Sigmoid colon (tissue), 7 donors: ENCODE data around the gene SNRPB. TPM values are rescaled to one million over a fixed set of nuclear protein-coding genes. Genes with fewer than 3 reads are reported as not detected.

ENCODE experiments used
- DNase-seq: peaks from one replicate; pipeline ENCODE4 v3.0.0-alpha.2; 2019
- H3K27ac ChIP-seq, 4 donors: fragments of 200-600 bp; sonication (generic); one replicate each; pipeline ENCODE4 v1.5.1; 2016 to 2019; ENCODE audit warnings: mild to moderate bottlenecking in 1 of 4
- H3K27me3 ChIP-seq, 3 donors: fragments of 200-600 bp; sonication (generic); one replicate each; pipeline ENCODE4 v1.5.1; 2019; ENCODE audit warnings: mild to moderate bottlenecking in 1 of 3
- H3K36me3 ChIP-seq, 4 donors: fragments of 200-600 bp; sonication (generic); one replicate each; pipeline ENCODE4 v1.5.1; 2016 to 2019
- H3K4me1 ChIP-seq, 4 donors: fragments of 200-600 bp; sonication (generic); one replicate each; pipeline ENCODE4 v1.5.1; 2017 to 2019
- H3K4me3 ChIP-seq, 4 donors: fragments of 200-600 bp; sonication (generic); one replicate each; pipeline ENCODE4 v1.5.1; 2017 to 2019; ENCODE audit warnings: mild to moderate bottlenecking in 2 of 4, moderate library complexity in 1 of 4
- H3K9me3 ChIP-seq, 4 donors: fragments of 200-600 bp in 3 of 4; sonication (generic) in 3 of 4; one replicate each; pipeline versions ENCODE4 v1.5.1 to v1.6.1; 2013 to 2019
- CTCF ChIP-seq, 4 experiments: fragments of 450-650 bp in 3 of 4; fragments of 200-600 bp in 1 of 4; IDR thresholded peaks; one replicate each; pipeline ENCODE4 v1.5.1; 2016 to 2019; ENCODE audit warnings: antibody characterized with exemption in 4 of 4, mild to moderate bottlenecking in 3 of 4, moderate library complexity in 2 of 4
- EP300 ChIP-seq, 4 donors: sonication (generic); formaldehyde crosslinking; IDR thresholded peaks; one replicate each; pipeline ENCODE4 v1.6.1; 2017; ENCODE audit warnings: antibody characterized with exemption in 4 of 4
- POLR2A ChIP-seq, 2 donors: fragments of 450-650 bp; IDR thresholded peaks; one replicate each; pipeline ENCODE4 v1.6.1; 2016; ENCODE audit warnings: antibody characterized with exemption in 2 of 2, mild to moderate bottlenecking in 2 of 2, moderate library complexity in 2 of 2
- POLR2AphosphoS5 ChIP-seq, 4 donors: sonication (generic); formaldehyde crosslinking; IDR thresholded peaks; one replicate each; pipeline ENCODE4 v1.6.1; 2017; ENCODE audit warnings: antibody characterized with exemption in 4 of 4
- WGBS, 2 donors: extraction: QIAGEN DNeasy Blood & Tissue Kit; methylation state at CpG; one replicate each; pipeline ENCODE4 v1.1.7; 2013; 5-methylcytosine and 5-hydroxymethylcytosine counted together
- intact Hi-C: fragments of 100-400 bp; cut with DNase I; formaldehyde crosslinking; loops from one replicate; pipeline ENCODE4 v1.15.1; 2023
- polyA plus RNA-seq, 3 donors: library from polyadenylated mRNA; stranded (reverse); fragments of 200-250 nt; gene quantifications; one replicate each; pipeline ENCODE4 v1.2.3, GENCODE V29; 2013
- total RNA-seq, 4 donors: library from RNA; depleted of rRNA; stranded (reverse); fragments of >200 nt; gene quantifications; one replicate each; pipeline ENCODE4 v1.1.0, GENCODE V29; 2016
- donor health status: healthy with polysubstance abuse.
- donor health status: Bipolar disorder and iron deficiency.
- donor health status: healthy.

SNRPB gene
- total and polyA plus RNA-seq, 7 donors: 80.0 to 275 (median 156) TPM

- H3K4me1 ChIP-seq: peaks cover 0 to 32% (median 27%) of the 10 kb centered on the region in 4 donors
- intact Hi-C loops: loop anchor here (2.0 to 5.0 kb wide), 5 partner anchors 37 to 1003 kb away; partner anchors contain the start of genes NOP56, NSFL1C and STK35
These were observed 582 bp downstream of the SNRPB start for GRCh38 chr20:2469991-2470422.

GRCh38 chr20:2468581-2469407 lies 1.8 kb downstream of the SNRPB start:
- Histone ChIP-seq H3K9me3 (no peaks in the 10 kb centered on the region), H3K27me3 (no peaks in the 10 kb centered on the region), H3K27ac (peak overlapping the region in 2 of 4 donors; percentile 29 to 95), H3K4me1 (peaks cover 0 to 32% (median 27%) of the 10 kb centered on the region in 4 donors), H3K4me3 (peak overlapping the region in 3 of 4 donors; percentile 45 to 79 (median 69)), H3K36me3 (peaks cover 20 to 46% (median 35%) of the 10 kb centered on the region in 4 donors)
- WGBS, 2 donors: 68 to 81% methylated on average over 11 of the region's 11 CpGs
- intact Hi-C loops: no loop called here
- no peak for TF ChIP-seq CTCF (IDR thresholded peaks at IDR 0.05)
- TF ChIP-seq EP300 (IDR thresholded peaks at IDR 0.05): no peak
- no peak for TF ChIP-seq POLR2A (IDR thresholded peaks at IDR 0.05)
- TF ChIP-seq POLR2AphosphoS5 (IDR thresholded peaks at IDR 0.05): no peak
- DNase-seq: no peak

More at GRCh38 chr20:2469991-2470422, 582 bp downstream of the SNRPB start:
- no peaks in the 10 kb centered on the region for H3K9me3 ChIP-seq
- H3K27me3 ChIP-seq: no peaks in the 10 kb centered on the region
- TF ChIP-seq CTCF (IDR thresholded peaks at IDR 0.05): no peak
- no peak for TF ChIP-seq POLR2A (IDR thresholded peaks at IDR 0.05)
- TF ChIP-seq POLR2AphosphoS5 (IDR thresholded peaks at IDR 0.05): no peak
- no peak for TF ChIP-seq EP300 (IDR thresholded peaks at IDR 0.05)
- H3K4me3 ChIP-seq: peak overlapping the region; percentile 45 to 79 (median 69)
- no peak for DNase-seq
- 1% methylated on average over 19 of the region's 19 CpGs for WGBS, 2 donors
- peak overlapping the region; percentile 85 to 95 (median 92) for H3K27ac ChIP-seq
- peaks cover 16 to 34% (median 24%) of the 10 kb centered on the region in 4 donors for H3K36me3 ChIP-seq

- WGBS, 2 donors: 85 to 88% methylated on average over 5 of the region's 5 CpGs
- intact Hi-C loops: no loop called here
- Histone ChIP-seq H3K4me1 (peaks cover 0 to 32% (median 27%) of the 10 kb centered on the region in 4 donors), H3K4me3 (no peak overlapping the region), H3K27ac (no peak overlapping the region), H3K9me3 (no peaks in the 10 kb centered on the region), H3K27me3 (no peaks in the 10 kb centered on the region), H3K36me3 (peaks cover 34 to 60% (median 49%) of the 10 kb centered on the region in 4 donors)
- no peak for DNase-seq
- TF ChIP-seq EP300 (IDR thresholded peaks at IDR 0.05) (no peak), CTCF (IDR thresholded peaks at IDR 0.05) (no peak), POLR2A (IDR thresholded peaks at IDR 0.05) (no peak), POLR2AphosphoS5 (IDR thresholded peaks at IDR 0.05) (no peak)
These were observed 3.2 kb downstream of the SNRPB start for GRCh38 chr20:2467412-2467811.

GRCh38 chr20:2465100-2465499 lies 5.5 kb downstream of the SNRPB start:
- no peak for TF ChIP-seq EP300 (IDR thresholded peaks at IDR 0.05)
- TF ChIP-seq CTCF (IDR thresholded peaks at IDR 0.05): no peak
- no peak for TF ChIP-seq POLR2AphosphoS5 (IDR thresholded peaks at IDR 0.05)
- no peak for TF ChIP-seq POLR2A (IDR thresholded peaks at IDR 0.05)
- Histone ChIP-seq H3K9me3 (no peaks in the 10 kb centered on the region), H3K27me3 (no peaks in the 10 kb centered on the region), H3K27ac (no peak overlapping the region), H3K4me3 (no peak overlapping the region), H3K4me1 (peaks cover 0 to 28% (median 22%) of the 10 kb centered on the region in 4 donors), H3K36me3 (peaks cover 47 to 83% (median 69%) of the 10 kb centered on the region in 4 donors)
- no peak for DNase-seq
- intact Hi-C loops: no loop called here
- 93 to 95% methylated on average over 6 of the region's 6 CpGs for WGBS, 2 donors
